Natural killer cell (primary cell): ENCODE results near the gene VRTN. TPM values are rescaled to one million over a fixed set of nuclear protein-coding genes. Genes with fewer than 3 reads are reported as not detected.
A peak's percentile ranks its signal among the peaks of the same experiment; 100 is the strongest.

Experiments used
- ATAC-seq, 3 donors: fragments of 150-1000 bp in 2 of 3; fragments of 200-7000 bp in 1 of 3; cut with Tn5 transposase; 1 replicate in 1 of 3; 2 replicates in 2 of 3; pipeline ENCODE4 v1.10.0; 2021; ENCODE audit warnings: mild to moderate bottlenecking in 2 of 3, moderate library complexity in 2 of 3
- DNase-seq, 2 donors: peaks; one replicate each; pipeline versions ENCODE4 v3.0.0 to v3.0.0-alpha.2; 2013 to 2021; ENCODE audit warnings: mixed read lengths in 1 of 2
- H3K27ac ChIP-seq: one replicate; pipeline ENCODE4 v1.5.1; 2013; ENCODE audit warnings: mild to moderate bottlenecking, low read length
- H3K27me3 ChIP-seq: one replicate; pipeline ENCODE4 v1.6.1; 2013; ENCODE audit warnings: low read length; ENCODE audit not compliant: control insufficient read depth, insufficient read depth
- H3K36me3 ChIP-seq: one replicate; pipeline ENCODE4 v1.6.1; 2013; ENCODE audit warnings: low read length; ENCODE audit not compliant: control insufficient read depth, insufficient read depth
- H3K4me1 ChIP-seq: one replicate; pipeline ENCODE4 v1.6.1; 2013; ENCODE audit warnings: low read length; ENCODE audit not compliant: control insufficient read depth, insufficient read depth
- H3K4me3 ChIP-seq: one replicate; pipeline ENCODE4 v1.5.1; 2013; ENCODE audit warnings: low read length
- H3K9me3 ChIP-seq: one replicate; pipeline ENCODE4 v1.6.1; 2013; ENCODE audit warnings: low read length; ENCODE audit not compliant: control insufficient read depth, insufficient read depth
- H3K27ac Mint-ChIP-seq, 2 donors: one replicate each; pipeline ENCODE4 v1.8.0; 2022; ENCODE audit warnings: mild to moderate bottlenecking in 2 of 2, mixed read lengths in 2 of 2, moderate library complexity in 1 of 2
- H3K27me3 Mint-ChIP-seq, 2 donors: one replicate each; pipeline ENCODE4 v1.8.0; 2022; ENCODE audit warnings: low read depth in 2 of 2, mixed read lengths in 2 of 2
- H3K36me3 Mint-ChIP-seq: one replicate; pipeline ENCODE4 v1.8.0; 2022; ENCODE audit warnings: mixed read lengths
- H3K4me1 Mint-ChIP-seq, 2 donors: one replicate each; pipeline ENCODE4 v1.8.0; 2022; ENCODE audit warnings: mixed read lengths in 2 of 2
- H3K4me3 Mint-ChIP-seq: one replicate; pipeline ENCODE4 v1.8.0; 2022; ENCODE audit warnings: mild to moderate bottlenecking, moderate library complexity, mixed read lengths
- H3K9me3 Mint-ChIP-seq, 2 donors: one replicate each; pipeline ENCODE4 v1.8.0; 2022; ENCODE audit warnings: mixed read lengths in 2 of 2
- WGBS: methylation state at CpG from one replicate; pipeline ENCODE4 v1.1.7; 2013; ENCODE audit warnings: missing lambda C conversion rate; ENCODE audit not compliant: insufficient coverage; 5-methylcytosine and 5-hydroxymethylcytosine counted together
- intact Hi-C: fragments of 100-400 bp; cut with micrococcal nuclease; formaldehyde crosslinking; loops from one replicate; pipeline ENCODE4 v1.14.2; 2022
- total RNA-seq, 4 donors: library from RNA; stranded (reverse); fragments of 120-200 nt in 1 of 4; gene quantifications; one replicate each; pipeline versions ENCODE4 v1.2.3 to v1.2.4, GENCODE V29; 2013 to 2022
- TF ChIP-seq, protein P1 (sequence below): fragments of 200-600 bp; IDR thresholded peaks from one replicate; pipeline ENCODE4 v1.8.0; 2022; ENCODE audit warnings: antibody characterized with exemption

VRTN gene, protein sequence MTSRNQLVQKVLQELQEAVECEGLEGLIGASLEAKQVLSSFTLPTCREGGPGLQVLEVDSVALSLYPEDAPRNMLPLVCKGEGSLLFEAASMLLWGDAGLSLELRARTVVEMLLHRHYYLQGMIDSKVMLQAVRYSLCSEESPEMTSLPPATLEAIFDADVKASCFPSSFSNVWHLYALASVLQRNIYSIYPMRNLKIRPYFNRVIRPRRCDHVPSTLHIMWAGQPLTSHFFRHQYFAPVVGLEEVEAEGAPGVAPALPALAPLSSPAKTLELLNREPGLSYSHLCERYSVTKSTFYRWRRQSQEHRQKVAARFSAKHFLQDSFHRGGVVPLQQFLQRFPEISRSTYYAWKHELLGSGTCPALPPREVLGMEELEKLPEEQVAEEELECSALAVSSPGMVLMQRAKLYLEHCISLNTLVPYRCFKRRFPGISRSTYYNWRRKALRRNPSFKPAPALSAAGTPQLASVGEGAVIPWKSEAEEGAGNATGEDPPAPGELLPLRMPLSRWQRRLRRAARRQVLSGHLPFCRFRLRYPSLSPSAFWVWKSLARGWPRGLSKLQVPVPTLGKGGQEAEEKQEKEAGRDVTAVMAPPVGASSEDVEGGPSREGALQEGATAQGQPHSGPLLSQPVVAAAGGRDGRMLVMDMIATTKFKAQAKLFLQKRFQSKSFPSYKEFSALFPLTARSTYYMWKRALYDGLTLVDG
- total RNA-seq: not detected
- total RNA-seq (2013): not detected

DNA sequence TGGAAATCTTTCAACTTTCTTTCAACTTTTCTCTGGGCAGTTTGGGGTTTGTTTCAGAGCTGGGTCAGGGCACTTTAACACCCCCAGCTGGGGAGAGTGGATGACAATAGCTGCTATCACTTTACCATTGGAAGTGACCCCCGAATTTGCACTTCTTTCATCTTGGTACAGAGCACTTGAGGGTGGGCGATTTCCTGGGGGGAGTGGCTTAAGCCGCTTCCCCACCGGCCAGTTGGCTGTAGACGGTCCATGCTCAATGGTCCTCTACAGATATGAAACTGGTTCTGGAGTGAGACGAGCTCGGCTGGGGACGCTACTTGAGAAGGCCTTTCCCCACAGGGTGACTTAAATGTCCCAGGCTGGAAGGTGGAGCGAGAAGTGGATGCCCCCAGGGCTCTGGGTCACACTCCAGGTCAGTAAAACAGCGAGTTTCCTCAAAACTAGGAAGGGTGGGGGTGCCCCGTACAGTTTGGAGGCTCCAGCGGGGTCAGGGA lies at the start of gene VRTN:
Gene VRTN, plus strand, starts transcription at position 231 of the 494 bp plus-strand sequence. CDS start 8,313 bp downstream, outside the sequence.
- Mint-ChIP-seq H3K27ac (no peak within 1 kb of the TSS), H3K36me3 (no peaks in the 10 kb centered on the region), H3K9me3 (no peaks in the 10 kb centered on the region), H3K27me3 (peaks cover 3 to 20% of the 10 kb centered on the region in 2 donors), H3K4me1 (no peaks in the 10 kb centered on the region), H3K4me3 (no peak within 1 kb of the TSS)
- WGBS: 84% methylated on average over 12 of the region's 12 CpGs
- ATAC-seq (no peak), DNase-seq (no peak)
- TF ChIP-seq, protein P1, sequence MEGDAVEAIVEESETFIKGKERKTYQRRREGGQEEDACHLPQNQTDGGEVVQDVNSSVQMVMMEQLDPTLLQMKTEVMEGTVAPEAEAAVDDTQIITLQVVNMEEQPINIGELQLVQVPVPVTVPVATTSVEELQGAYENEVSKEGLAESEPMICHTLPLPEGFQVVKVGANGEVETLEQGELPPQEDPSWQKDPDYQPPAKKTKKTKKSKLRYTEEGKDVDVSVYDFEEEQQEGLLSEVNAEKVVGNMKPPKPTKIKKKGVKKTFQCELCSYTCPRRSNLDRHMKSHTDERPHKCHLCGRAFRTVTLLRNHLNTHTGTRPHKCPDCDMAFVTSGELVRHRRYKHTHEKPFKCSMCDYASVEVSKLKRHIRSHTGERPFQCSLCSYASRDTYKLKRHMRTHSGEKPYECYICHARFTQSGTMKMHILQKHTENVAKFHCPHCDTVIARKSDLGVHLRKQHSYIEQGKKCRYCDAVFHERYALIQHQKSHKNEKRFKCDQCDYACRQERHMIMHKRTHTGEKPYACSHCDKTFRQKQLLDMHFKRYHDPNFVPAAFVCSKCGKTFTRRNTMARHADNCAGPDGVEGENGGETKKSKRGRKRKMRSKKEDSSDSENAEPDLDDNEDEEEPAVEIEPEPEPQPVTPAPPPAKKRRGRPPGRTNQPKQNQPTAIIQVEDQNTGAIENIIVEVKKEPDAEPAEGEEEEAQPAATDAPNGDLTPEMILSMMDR: no peak
- Histone ChIP-seq H3K36me3 (no peaks in the 10 kb centered on the region), H3K27me3 (peaks cover 2% of the 10 kb centered on the region), H3K9me3 (no peaks in the 10 kb centered on the region), H3K27ac (no peak within 1 kb of the TSS), H3K4me3 (no peak within 1 kb of the TSS), H3K4me1 (no peaks in the 10 kb centered on the region)
- intact Hi-C loops: no loop called here

DNA sequence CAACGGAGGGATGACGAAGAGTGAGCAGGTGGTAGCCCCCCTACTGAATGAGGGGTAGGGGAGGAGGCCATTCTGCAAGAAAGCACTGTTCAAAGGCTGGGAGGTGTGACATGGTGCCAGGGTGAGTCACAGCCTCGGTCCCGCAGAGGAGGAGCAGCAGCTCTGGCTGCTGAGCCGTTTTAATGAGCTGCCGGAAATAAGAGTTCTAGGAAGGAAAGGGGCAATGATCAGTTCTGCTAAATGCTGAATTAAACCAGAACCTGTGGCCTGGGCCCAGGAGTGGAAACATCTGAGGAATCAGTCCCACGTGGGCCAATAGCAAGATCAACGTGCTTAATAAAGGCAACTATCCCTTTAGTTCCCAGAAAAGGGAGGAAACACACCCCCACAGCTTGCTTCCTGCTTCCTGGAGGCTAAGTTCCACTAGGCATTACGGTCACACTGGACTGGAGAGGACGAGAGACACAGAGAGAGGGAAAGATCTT lies 49.2 kb upstream of the VRTN start:
- Mint-ChIP-seq H3K9me3 (no peaks in the 10 kb centered on the region), H3K36me3 (peaks cover 15% of the 10 kb centered on the region), H3K27ac (peak overlapping the region; percentile 2 to 74), H3K4me1 (peaks cover 27 to 38% of the 10 kb centered on the region in 2 donors), H3K27me3 (no peaks in the 10 kb centered on the region), H3K4me3 (no peak overlapping the region)
- Histone ChIP-seq H3K4me1 (peaks cover 19% of the 10 kb centered on the region), H3K4me3 (no peak overlapping the region), H3K27me3 (no peaks in the 10 kb centered on the region), H3K27ac (no peak overlapping the region), H3K36me3 (peaks cover 39% of the 10 kb centered on the region), H3K9me3 (no peaks in the 10 kb centered on the region)
- ATAC-seq: no peak
- DNase-seq: peak in 1 of 2 donors; percentile 38
- TF ChIP-seq, protein P1: no peak
- 78% methylated on average over 10 of the region's 10 CpGs for WGBS
- intact Hi-C loops: no loop called here

DNA sequence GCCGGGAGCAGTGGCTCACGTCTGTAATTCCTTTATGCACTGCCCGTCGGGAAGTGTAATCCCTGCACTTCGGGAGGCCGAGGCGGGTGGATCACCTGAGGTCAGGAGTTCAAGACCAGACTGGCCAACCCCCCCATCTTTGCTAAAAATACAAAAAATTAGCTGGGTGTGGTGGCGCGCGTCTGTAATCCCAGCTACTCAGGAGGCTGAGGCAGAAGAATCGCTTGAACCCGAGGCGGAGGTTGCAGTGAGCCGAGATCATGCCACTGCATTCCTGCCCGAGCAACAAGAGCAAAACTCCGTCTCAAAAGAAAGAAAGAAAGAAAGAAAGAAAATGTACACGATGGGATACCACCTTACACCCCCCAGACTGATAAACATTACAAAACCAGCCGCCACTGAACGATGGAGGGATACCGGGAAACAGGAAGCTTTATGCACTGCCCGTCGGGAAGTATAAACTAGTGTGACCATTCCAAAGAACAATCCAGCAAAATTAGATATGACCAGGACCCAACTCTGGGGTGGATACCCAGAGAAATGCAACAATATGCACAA lies 46.6 kb upstream of the VRTN start:
- no peak for ATAC-seq
- intact Hi-C loops: loop anchor here (2.0 kb wide), 1 partner anchor 191 kb away; the partner anchor contains the start of genes ISCA2 and NPC2

More for the DNA sequence above, 46.6 kb upstream of the VRTN start:
- peaks cover 27 to 32% of the 10 kb centered on the region in 2 donors for H3K4me1 Mint-ChIP-seq
- no peaks in the 10 kb centered on the region for H3K27me3 ChIP-seq
- H3K27ac ChIP-seq: no peak overlapping the region
- H3K4me3 Mint-ChIP-seq: peak overlapping the region; percentile 99
- TF ChIP-seq, protein P1: no peak
- H3K36me3 ChIP-seq: peaks cover 19% of the 10 kb centered on the region
- 53% methylated on average over 20 of the region's 22 CpGs for WGBS
- peak overlapping the region; percentile 94 to 96 for H3K27ac Mint-ChIP-seq
- no peak for DNase-seq
- H3K4me3 ChIP-seq: no peak overlapping the region
- H3K27me3 Mint-ChIP-seq: no peaks in the 10 kb centered on the region
- peaks cover 19% of the 10 kb centered on the region for H3K4me1 ChIP-seq
- peaks cover 15% of the 10 kb centered on the region for H3K36me3 Mint-ChIP-seq
- H3K9me3 Mint-ChIP-seq: no peaks in the 10 kb centered on the region
- H3K9me3 ChIP-seq: no peaks in the 10 kb centered on the region
